RCC 7860 (cell line): ENCODE measurements around the gene MGAT3.
"Not testable (repeated sequence)": the region's sequence is repeated elsewhere in the genome, so short reads cannot be mapped to it uniquely, and the experiment has no call there.

Experiments
- DNase-seq: peaks from one replicate; pipeline ENCODE4 v3.0.0-alpha.2; 2015; ENCODE audit warnings: low spot score
- FAIRE-seq: peaks from 2 replicates; lab custom pipeline; 2012; peaks lifted over from hg19 to GRCh38; lab: Jason Lieb, UNC

MGAT3 gene

DNA sequence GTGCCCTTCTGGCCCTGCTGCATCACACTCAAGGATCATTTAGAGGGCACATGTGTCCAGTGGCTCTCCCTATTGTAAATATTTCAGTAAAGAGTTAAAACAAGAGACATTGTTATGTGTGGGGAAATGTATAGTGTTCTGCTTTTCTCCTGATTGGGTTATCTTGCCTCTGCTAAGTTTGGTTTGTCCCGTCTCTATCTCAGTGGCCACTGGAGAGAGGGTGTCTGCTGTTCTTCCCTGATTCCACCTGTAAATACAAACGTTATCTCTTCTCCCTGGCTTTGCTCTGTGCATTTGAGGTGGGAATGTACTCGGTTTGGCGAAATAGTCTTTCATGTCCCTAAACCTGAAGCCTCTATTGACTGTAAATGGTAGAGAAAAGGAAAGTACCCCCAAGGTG, 51.6 kb downstream of the MGAT3 start:
- FAIRE-seq (no peak), DNase-seq (no peak)

DNA sequence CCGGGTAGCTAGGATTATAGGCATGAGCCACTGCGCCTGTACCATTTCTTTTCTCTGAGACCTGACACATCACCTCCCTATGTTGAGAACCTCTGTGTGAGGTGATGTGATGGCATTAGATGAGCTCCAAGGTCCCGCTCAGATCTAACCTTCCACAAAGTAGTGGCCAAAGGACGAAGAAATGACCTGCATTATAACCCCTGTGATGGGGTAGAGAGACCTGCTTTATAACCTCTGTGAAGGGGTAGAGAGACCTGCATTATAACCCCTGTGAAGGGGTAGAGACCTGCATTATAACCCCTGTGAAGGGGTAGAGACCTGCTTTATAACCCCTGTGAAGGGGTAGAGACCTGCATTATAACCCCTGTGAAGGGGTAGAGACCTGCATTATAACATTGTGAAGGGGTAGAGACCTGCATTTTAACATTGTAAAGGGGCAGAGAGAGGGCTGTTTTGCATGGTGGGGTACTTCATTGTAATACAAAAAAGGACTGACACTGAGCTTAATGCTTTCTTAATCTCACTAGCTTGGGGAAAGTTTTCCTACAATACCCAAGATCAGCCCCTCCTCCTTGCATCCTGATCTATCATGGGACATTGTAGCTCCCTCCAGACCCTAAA, 53.8 kb downstream of the MGAT3 start:
- DNase-seq = no peak
- FAIRE-seq = no peak

DNA sequence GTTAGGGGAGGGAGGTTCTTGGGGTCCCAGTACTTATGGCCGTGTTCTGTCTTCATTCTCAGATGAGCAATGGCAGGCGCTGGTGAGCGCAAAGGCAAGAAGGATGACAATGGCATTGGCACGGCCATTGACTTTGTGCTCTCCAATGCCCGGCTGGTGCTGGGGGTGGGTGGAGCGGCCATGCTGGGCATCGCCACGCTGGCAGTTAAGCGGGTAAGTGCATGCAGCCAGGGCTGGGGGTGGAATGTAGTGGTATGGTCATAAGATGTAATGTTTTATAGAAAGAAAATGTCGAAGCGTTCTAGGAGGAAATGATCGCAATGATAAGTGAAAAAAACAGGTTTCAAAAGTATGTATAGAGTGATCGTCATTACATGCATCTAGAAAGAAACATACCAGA, 54.4 kb downstream of the MGAT3 start:
- no peak for DNase-seq
- FAIRE-seq = no peak

DNA sequence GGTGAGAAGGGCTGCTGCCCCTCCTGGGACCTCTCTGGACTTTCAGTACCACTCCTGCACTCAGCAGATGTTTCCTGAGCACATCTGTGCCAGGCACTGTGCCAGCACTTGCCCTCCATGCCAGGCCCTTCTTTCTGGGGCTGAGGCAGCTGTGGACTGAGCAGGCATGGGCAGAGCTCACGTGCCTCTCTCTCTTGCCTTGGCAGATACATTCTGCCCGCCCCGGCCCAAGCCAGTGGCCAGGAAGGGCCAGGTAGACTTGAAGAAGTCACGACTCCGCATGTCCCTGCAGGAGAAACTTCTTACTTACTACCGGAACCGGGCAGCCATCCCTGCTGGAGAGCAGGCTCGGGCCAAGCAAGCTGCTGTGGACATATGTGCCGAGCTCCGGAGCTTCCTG, 55.2 kb downstream of the MGAT3 start:
- FAIRE-seq (no peak), DNase-seq (no peak)

- no peak for DNase-seq
- FAIRE-seq = no peak
Measured at GRCh38 chr22:39513791-39514190, 57.0 kb downstream of the MGAT3 start.

DNA sequence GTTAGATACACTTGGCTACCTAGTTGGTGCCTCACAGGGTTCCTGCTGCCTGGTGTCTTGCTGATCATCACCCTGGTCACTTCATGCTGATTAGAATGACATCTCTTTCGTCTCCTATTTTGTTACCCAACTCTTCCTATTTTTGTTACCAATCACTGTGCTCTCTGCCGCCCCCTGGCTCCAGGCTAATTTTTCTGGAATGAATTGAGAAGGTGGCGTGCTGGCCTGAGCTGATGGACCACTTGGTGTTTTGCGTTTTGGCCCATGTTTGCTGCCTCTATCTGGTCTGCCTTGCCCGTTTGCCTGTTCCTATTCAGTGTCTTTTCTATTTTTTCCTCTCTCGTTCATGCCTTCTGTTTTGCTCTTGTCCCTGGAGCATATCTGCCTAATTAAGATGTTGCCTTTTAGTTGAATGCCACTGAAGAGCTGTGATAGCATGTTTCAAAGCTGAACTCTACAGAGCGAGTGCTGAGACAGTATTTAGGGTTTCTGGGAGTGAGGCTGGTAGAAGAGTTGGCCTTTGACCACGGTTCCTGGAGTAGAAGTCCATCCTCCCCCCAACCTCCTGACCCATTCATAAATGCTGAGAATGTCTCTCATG, 57.7 kb downstream of the MGAT3 start:
- DNase-seq = no peak
- FAIRE-seq = no peak

GRCh38 chr22:39515266-39516050, 58.6 kb downstream of the MGAT3 start:
- FAIRE-seq (no peak), DNase-seq (no peak)

DNA sequence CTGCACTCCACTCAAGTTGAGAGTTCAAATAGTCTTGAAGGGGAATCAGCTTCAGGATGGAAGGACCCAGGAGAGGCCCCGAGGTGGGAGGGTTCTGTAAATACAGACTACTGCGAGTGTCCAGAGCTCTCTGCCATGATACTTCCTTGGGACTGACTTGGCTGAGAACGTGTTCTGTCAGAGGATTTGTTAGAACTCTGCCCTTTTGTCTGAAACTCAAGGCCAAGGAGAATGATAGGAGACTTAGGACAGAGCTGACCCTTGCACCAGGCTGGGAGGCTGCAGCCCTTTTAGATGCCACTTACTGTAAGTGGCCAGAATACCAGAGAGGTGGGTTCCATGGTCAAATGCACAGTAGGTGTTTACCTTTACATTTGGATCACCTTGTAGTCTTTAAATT, 60.7 kb downstream of the MGAT3 start:
- no peak for FAIRE-seq
- no peak for DNase-seq

DNA sequence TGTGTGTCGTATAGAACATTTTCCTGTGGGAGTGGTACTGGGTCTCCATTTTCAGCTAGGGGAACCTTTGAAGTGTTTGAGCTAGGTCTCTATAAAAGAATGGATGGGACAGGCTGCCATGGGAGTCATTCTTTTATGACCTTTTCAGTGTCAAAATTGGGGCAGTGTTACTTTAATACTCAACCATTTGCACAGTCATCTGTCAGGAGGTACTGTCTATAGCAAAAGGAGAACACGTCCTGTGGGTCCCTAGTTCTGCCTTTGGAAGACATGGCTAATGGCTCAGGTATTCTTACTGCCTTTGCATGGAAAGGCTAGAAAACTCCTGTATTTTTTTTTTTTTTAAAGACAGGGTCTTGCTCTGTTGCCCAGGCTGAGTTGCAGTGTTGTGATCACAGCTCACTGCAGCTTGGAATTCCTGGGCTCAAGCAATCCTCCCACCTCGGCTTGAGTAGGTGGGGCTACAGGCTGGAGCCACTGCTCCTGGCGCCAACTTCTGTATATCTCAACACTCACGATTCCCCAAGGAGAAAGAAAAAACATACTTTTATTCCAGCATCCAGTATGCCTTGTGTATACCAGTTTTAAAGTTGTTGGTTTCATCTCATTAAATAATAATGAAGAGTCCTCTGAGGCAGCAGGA, 61.5 kb downstream of the MGAT3 start:
- FAIRE-seq (no peak), DNase-seq (no peak)

- FAIRE-seq = no peak
- peak; percentile 31 for DNase-seq
Measured at GRCh38 chr22:39518996-39519680, 62.3 kb downstream of the MGAT3 start.

GRCh38 chr22:39519681-39520225, 62.9 kb downstream of the MGAT3 start:
- DNase-seq = peak; percentile 97
- FAIRE-seq = peak; percentile 88

- FAIRE-seq (no peak), DNase-seq (peak; percentile 22)
Measured at GRCh38 chr22:39520226-39521105, 63.7 kb downstream of the MGAT3 start, which contains the start of gene ATF4. Gene ATF4, plus strand, starts transcription at chr22:39520562. Its CDS starts 884 bp downstream, at chr22:39521446.

- not testable (repeated sequence) for FAIRE-seq
Measured at GRCh38 chr22:39521106-39521885, 64.5 kb downstream of the MGAT3 start.

GRCh38 chr22:39522091-39522490, 65.3 kb downstream of the MGAT3 start:
- FAIRE-seq, DNase-seq: not testable (repeated sequence)

More at GRCh38 chr22:39521106-39521885, 64.5 kb downstream of the MGAT3 start:
- DNase-seq = not testable (repeated sequence)

- DNase-seq = peak; percentile 27
- no peak for FAIRE-seq
Measured at GRCh38 chr22:39522567-39523300, 65.9 kb downstream of the MGAT3 start.

DNA sequence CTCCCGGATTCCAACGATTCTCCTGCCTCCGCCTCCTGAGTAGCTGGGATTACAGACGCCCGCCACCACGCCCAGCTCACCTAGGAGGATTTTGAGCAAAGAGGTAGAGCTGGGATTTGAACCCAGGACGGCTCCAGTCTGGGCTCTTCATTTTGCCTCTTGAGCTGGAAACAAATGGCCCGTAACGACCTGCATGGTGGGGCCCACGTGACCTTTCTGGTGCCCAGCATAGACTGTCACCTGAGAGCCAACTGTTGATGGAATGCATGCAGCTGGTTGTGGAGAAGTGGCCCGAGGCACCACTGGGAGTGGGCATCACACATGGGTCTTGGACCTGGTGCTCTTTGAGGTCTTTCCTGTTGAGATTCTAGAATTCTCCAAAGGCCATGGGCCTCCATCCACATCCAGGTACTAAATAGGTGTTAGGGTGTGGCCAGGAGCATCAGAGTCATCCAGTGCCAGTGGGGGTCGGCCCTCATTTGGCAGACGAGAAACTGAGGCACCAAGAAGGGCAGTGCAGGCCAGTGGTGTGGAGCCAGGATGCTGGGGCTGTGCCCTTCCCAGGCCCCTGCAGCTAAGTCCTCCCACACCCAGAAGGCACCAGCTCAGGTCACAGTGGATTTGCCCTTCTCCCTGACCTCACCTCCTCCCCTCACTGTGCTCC, 67.4 kb downstream of the MGAT3 start:
- FAIRE-seq = no peak
- DNase-seq = no peak
